ENCODE measurements around the gene NR6A1.

GRCh38 chr9:124652203-124652602 lies 118.9 kb downstream of the NR6A1 start:
- TF ChIP-seq EP300 (IDR thresholded peaks at IDR 0.05) (no peak), POLR2AphosphoS5 (IDR thresholded peaks at IDR 0.05) (no peak), POLR2A (IDR thresholded peaks at IDR 0.05; ENCODE audit: low read depth) (no peak)
- TF ChIP-seq, protein P1, sequence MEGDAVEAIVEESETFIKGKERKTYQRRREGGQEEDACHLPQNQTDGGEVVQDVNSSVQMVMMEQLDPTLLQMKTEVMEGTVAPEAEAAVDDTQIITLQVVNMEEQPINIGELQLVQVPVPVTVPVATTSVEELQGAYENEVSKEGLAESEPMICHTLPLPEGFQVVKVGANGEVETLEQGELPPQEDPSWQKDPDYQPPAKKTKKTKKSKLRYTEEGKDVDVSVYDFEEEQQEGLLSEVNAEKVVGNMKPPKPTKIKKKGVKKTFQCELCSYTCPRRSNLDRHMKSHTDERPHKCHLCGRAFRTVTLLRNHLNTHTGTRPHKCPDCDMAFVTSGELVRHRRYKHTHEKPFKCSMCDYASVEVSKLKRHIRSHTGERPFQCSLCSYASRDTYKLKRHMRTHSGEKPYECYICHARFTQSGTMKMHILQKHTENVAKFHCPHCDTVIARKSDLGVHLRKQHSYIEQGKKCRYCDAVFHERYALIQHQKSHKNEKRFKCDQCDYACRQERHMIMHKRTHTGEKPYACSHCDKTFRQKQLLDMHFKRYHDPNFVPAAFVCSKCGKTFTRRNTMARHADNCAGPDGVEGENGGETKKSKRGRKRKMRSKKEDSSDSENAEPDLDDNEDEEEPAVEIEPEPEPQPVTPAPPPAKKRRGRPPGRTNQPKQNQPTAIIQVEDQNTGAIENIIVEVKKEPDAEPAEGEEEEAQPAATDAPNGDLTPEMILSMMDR (IDR thresholded peaks at IDR 0.05) = no peak

All from esophagus muscularis mucosa (tissue), 4 donors.